Gastrocnemius medialis (tissue), 4 donors: ENCODE measurements around the gene DERA.

Experiments
- POLR2A ChIP-seq, 2 donors: fragments of 450-650 bp; IDR thresholded peaks; one replicate each; pipeline ENCODE4 v1.6.1; 2017; ENCODE audit warnings: antibody characterized with exemption in 2 of 2, mild to moderate bottlenecking in 2 of 2, moderate library complexity in 2 of 2
- TF ChIP-seq, protein P1 (sequence below), 5 experiments: fragments of 450-650 bp in 3 of 5; fragments of 200-600 bp in 2 of 5; sonication (generic) in 2 of 5; IDR thresholded peaks in 4 of 5; conservative IDR thresholded peaks in 1 of 5; 1 replicate in 4 of 5; 2 replicates in 1 of 5; pipeline ENCODE4 v1.5.1; 2016 to 2019; ENCODE audit warnings: antibody characterized with exemption in 5 of 5, mild to moderate bottlenecking in 3 of 5, moderate library complexity in 3 of 5

DNA sequence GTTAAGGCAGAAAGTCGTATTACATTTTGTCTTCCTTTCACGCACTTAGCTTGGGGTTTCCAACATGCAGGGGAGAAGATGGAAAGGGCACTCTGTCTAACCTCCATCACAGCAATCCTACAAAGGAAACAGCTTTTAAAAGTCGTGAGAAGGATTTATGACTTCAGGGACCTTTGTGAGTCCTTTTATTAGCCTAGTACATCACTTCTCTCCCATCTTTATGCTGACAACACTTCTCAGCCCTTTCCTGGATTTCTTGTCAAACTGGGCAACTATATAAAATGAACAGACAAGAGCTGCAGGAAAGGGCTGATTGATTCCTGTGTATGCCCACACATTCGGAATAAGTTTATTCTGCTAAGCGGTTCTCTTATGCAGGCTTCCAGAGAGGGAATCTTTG, 159.0 kb downstream of the DERA start:
- TF ChIP-seq, protein P1, sequence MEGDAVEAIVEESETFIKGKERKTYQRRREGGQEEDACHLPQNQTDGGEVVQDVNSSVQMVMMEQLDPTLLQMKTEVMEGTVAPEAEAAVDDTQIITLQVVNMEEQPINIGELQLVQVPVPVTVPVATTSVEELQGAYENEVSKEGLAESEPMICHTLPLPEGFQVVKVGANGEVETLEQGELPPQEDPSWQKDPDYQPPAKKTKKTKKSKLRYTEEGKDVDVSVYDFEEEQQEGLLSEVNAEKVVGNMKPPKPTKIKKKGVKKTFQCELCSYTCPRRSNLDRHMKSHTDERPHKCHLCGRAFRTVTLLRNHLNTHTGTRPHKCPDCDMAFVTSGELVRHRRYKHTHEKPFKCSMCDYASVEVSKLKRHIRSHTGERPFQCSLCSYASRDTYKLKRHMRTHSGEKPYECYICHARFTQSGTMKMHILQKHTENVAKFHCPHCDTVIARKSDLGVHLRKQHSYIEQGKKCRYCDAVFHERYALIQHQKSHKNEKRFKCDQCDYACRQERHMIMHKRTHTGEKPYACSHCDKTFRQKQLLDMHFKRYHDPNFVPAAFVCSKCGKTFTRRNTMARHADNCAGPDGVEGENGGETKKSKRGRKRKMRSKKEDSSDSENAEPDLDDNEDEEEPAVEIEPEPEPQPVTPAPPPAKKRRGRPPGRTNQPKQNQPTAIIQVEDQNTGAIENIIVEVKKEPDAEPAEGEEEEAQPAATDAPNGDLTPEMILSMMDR (IDR thresholded peaks at IDR 0.05 in 4 of 5, conservative IDR thresholded peaks at IDR 0.05 in 1 of 5), result no peak
- TF ChIP-seq POLR2A (IDR thresholded peaks at IDR 0.05), result no peak
